DOHH2 (cell line): Measurements from ENCODE around the gene PLA2G4A.

Experiments
- CTCF ChIP-seq: fragments of 200-600 bp; sonication (generic); IDR thresholded peaks from one replicate; pipeline ENCODE4 v1.5.1; 2014; ENCODE audit warnings: antibody characterized with exemption, mild to moderate bottlenecking, low read depth, low read length; ENCODE audit not compliant: poor library complexity, severe bottlenecking
- EZH2phosphoT487 ChIP-seq: fragments of 200-600 bp; sonication (generic); IDR thresholded peaks from 2 replicates; pipeline ENCODE4 v1.6.1; 2017; ENCODE audit warnings: borderline replicate concordance, mild to moderate bottlenecking, antibody characterized with exemption, low read length, moderate library complexity, mixed read lengths

- TF ChIP-seq CTCF (no peak), EZH2phosphoT487 (no peak)
Observed at GRCh38 chr1:186807163-186807562, 21.6 kb upstream of the PLA2G4A start.
